NCI-H446 treated with DMSO at 0.1 percent for 48 hours (cell line): ENCODE results near the gene AIPL1.

Source experiments
- DNase-seq: peaks from one replicate; lab custom pipeline; 2025; lab: John Stamatoyannopoulos, UW

AIPL1 gene

GRCh38 chr17:6415616-6416015, 19.3 kb downstream of the AIPL1 start:
- no peak for DNase-seq

- peak; percentile 46 for DNase-seq
These were observed 21.9 kb downstream of the AIPL1 start for GRCh38 chr17:6413065-6413464.

- no peak for DNase-seq
These were observed 26.2 kb downstream of the AIPL1 start for GRCh38 chr17:6408735-6409134.

- no peak for DNase-seq
These were observed 26.6 kb downstream of the AIPL1 start for GRCh38 chr17:6408276-6408675.

GRCh38 chr17:6402258-6402657, 32.7 kb downstream of the AIPL1 start:
- no peak for DNase-seq

GRCh38 chr17:6398955-6399354, 36.0 kb downstream of the AIPL1 start:
- no peak for DNase-seq

GRCh38 chr17:6394055-6394606, 40.8 kb downstream of the AIPL1 start:
- no peak for DNase-seq

- no peak for DNase-seq
These were observed 41.5 kb downstream of the AIPL1 start for GRCh38 chr17:6393351-6393952.

GRCh38 chr17:6392609-6393350, 42.1 kb downstream of the AIPL1 start:
- no peak for DNase-seq

- DNase-seq: no peak
These were observed 46.5 kb downstream of the AIPL1 start for GRCh38 chr17:6388416-6388815.

GRCh38 chr17:6387858-6388257, 47.1 kb downstream of the AIPL1 start:
- no peak for DNase-seq

GRCh38 chr17:6387442-6387841, 47.5 kb downstream of the AIPL1 start:
- DNase-seq: no peak

- no peak for DNase-seq
These were observed 48.8 kb downstream of the AIPL1 start for GRCh38 chr17:6386041-6386630.

- no peak for DNase-seq
These were observed 50.4 kb downstream of the AIPL1 start for GRCh38 chr17:6384481-6384880.

GRCh38 chr17:6381526-6382465, 53.1 kb downstream of the AIPL1 start:
- no peak for DNase-seq

- DNase-seq: no peak
These were observed 53.9 kb downstream of the AIPL1 start for GRCh38 chr17:6380915-6381438.

- DNase-seq: no peak
These were observed 57.0 kb downstream of the AIPL1 start for GRCh38 chr17:6377906-6378305.

GRCh38 chr17:6376931-6377361, 58.0 kb downstream of the AIPL1 start:
- DNase-seq: no peak

GRCh38 chr17:6374761-6375312, 60.1 kb downstream of the AIPL1 start:
- no peak for DNase-seq

- DNase-seq: no peak
These were observed 60.6 kb downstream of the AIPL1 start for GRCh38 chr17:6374271-6374691.
